HG03095 (cell line): ENCODE results near the gene KRT35.

ENCODE experiments used
- ATAC-seq: cut with Tn5 transposase; IDR thresholded peaks from one replicate; pipeline ENCODE4 v1.9.1; 2021; ENCODE audit warnings: moderate library complexity; ENCODE audit not compliant: unreplicated experiment

The KRT35 gene

GRCh38 chr17:41428591-41429291 is 52.2 kb downstream of the KRT35 start:
- no peak for ATAC-seq
